Smooth muscle cell (in vitro differentiated cells): Measurements from ENCODE around the gene NHP2. TPM values are rescaled to one million over a fixed set of nuclear protein-coding genes. Genes with fewer than 3 reads are reported as not detected.

ENCODE experiments used
- DNase-seq: peaks from one replicate; lab custom pipeline; 2025; ENCODE audit not compliant: unreplicated experiment; lab: John Stamatoyannopoulos, UW
- H2AFZ ChIP-seq: fragments of 200-600 bp; sonication (generic); 2 replicates; pipeline ENCODE4 v1.6.0; 2016; ENCODE audit warnings: antibody characterized with exemption, low read depth, mild to moderate bottlenecking
- H3F3A ChIP-seq: fragments of 200-600 bp; sonication (generic); 2 replicates; pipeline ENCODE4 v1.6.0; 2017; ENCODE audit warnings: antibody characterized with exemption, low read depth
- H3K27ac ChIP-seq: fragments of 200-600 bp; sonication (generic); 2 replicates; pipeline ENCODE4 v1.5.1; 2016; ENCODE audit warnings: low read depth, mild to moderate bottlenecking
- H3K27me3 ChIP-seq: fragments of 200-600 bp; sonication (generic); 2 replicates; pipeline ENCODE4 v1.6.1; 2016; ENCODE audit warnings: low read depth, mild to moderate bottlenecking
- H3K36me3 ChIP-seq: fragments of 200-600 bp; sonication (generic); 2 replicates; pipeline ENCODE4 v1.5.1; 2016; ENCODE audit warnings: low read depth
- H3K4me1 ChIP-seq: fragments of 200-600 bp; sonication (generic); 2 replicates; pipeline ENCODE4 v1.5.1; 2016; ENCODE audit warnings: low read depth
- H3K4me2 ChIP-seq: fragments of 200-600 bp; sonication (generic); 2 replicates; pipeline ENCODE4 v1.6.0; 2016; ENCODE audit warnings: mild to moderate bottlenecking
- H3K4me3 ChIP-seq: fragments of 200-600 bp; sonication (generic); 2 replicates; pipeline ENCODE4 v1.5.1; 2016; ENCODE audit warnings: mild to moderate bottlenecking
- H3K79me2 ChIP-seq: fragments of 200-600 bp; sonication (generic); 2 replicates; pipeline ENCODE4 v1.6.0; 2016; ENCODE audit warnings: low read depth, mild to moderate bottlenecking
- H3K9ac ChIP-seq: fragments of 200-600 bp; sonication (generic); 2 replicates; pipeline ENCODE4 v1.6.0; 2016; ENCODE audit warnings: low read depth
- H3K9me3 ChIP-seq: fragments of 200-600 bp; sonication (generic); replicated peaks from 2 replicates; pipeline ENCODE4 v1.5.1; 2016; ENCODE audit warnings: low read depth
- H4K20me1 ChIP-seq: fragments of 200-600 bp; sonication (generic); 2 replicates; pipeline ENCODE4 v1.6.0; 2016; ENCODE audit warnings: low read depth
- WGBS: methylation state at CpG from one replicate; pipeline ENCODE4 v1.1.7; 2016; ENCODE audit warnings: low lambda C conversion rate; 5-methylcytosine and 5-hydroxymethylcytosine counted together
- polyA plus RNA-seq: library from polyadenylated mRNA; unstranded; fragments of >200 nt; fragmentation: Nextera tagmentation; extraction: Ambion mirVana; gene quantifications from 2 replicates; pipeline ENCODE4 v1.2.1, GENCODE V29; 2016
- total RNA-seq: library from RNA; depleted of rRNA; stranded (reverse); fragments of >200 nt; gene quantifications from 2 replicates; pipeline ENCODE4 v1.2.3, GENCODE V29; 2014
- TF ChIP-seq, protein P1 (sequence below): fragments of 200-600 bp; sonication (generic); IDR thresholded peaks from 2 replicates; pipeline ENCODE4 v1.5.1; 2017; ENCODE audit warnings: borderline replicate concordance, mild to moderate bottlenecking, antibody characterized with exemption; ENCODE audit not compliant: insufficient read depth, poor library complexity, severe bottlenecking

NHP2 gene
- total RNA-seq = 162 and 324 TPM in 2 replicates
- 166 and 167 TPM in 2 replicates for polyA plus RNA-seq

DNA sequence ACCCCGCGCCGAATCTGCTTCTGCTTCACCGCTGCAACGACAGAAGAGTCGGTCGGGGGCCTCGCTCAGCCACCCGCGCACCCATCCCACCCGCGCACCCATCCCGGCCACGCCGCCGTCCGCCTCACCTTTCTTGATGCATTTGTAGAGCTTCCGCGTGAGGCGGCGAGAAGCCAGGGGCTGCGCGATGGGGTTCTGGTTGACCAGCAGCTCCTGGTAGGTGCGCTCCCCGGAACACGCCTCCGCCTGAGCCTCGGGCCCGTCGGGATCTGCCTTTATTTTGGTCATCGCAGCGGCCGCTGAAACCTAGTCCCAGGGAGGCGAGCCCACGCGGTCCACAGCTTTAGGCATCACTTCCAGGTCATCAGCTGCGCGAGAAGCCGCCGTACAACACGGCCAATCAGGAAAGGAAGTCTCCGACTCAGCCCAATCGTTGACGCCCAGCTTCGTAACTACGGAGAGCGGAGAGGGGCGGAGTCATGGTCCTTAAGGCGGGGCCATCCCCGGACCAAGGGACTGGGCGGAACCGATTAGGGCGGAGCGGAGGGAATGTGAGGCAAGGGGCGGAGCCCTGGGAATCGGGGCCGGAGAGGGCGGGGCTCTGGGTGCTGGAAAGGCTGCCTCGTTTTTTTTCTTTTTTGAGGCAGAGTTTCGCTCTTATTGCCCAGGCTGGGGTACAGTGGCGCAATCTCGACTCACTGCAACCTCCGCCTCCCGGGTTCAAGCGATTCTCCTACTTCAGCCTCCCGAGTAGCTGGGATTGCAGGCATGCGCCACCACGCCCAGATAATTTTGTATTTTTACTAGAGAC, at the start of gene NHP2:
NHP2 (minus strand) TSS at position 356 of the 811 bp plus-strand sequence; CDS start at position 288, 68 bp downstream.
- Histone ChIP-seq H3K4me2 (peak within 1 kb of the TSS; percentile 98), H4K20me1 (no peaks in the 10 kb centered on the region), H3K27me3 (no peaks in the 10 kb centered on the region), H3K9ac (peak within 1 kb of the TSS; percentile 78), H3K36me3 (no peaks in the 10 kb centered on the region), H3K4me1 (peaks cover 9% of the 10 kb centered on the region), H3K4me3 (peak within 1 kb of the TSS; percentile 88), H3K79me2 (peaks cover 4% of the 10 kb centered on the region), H3K9me3 (no peaks in the 10 kb centered on the region), H3K27ac (peak within 1 kb of the TSS; percentile 62), H2AFZ (peak within 1 kb of the TSS; percentile 75), H3F3A (peaks cover 8% of the 10 kb centered on the region)
- DNase-seq = peak; percentile 86
- TF ChIP-seq, protein P1, sequence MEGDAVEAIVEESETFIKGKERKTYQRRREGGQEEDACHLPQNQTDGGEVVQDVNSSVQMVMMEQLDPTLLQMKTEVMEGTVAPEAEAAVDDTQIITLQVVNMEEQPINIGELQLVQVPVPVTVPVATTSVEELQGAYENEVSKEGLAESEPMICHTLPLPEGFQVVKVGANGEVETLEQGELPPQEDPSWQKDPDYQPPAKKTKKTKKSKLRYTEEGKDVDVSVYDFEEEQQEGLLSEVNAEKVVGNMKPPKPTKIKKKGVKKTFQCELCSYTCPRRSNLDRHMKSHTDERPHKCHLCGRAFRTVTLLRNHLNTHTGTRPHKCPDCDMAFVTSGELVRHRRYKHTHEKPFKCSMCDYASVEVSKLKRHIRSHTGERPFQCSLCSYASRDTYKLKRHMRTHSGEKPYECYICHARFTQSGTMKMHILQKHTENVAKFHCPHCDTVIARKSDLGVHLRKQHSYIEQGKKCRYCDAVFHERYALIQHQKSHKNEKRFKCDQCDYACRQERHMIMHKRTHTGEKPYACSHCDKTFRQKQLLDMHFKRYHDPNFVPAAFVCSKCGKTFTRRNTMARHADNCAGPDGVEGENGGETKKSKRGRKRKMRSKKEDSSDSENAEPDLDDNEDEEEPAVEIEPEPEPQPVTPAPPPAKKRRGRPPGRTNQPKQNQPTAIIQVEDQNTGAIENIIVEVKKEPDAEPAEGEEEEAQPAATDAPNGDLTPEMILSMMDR = no peak
- WGBS = 6% methylated on average over 66 of the region's 68 CpGs

DNA sequence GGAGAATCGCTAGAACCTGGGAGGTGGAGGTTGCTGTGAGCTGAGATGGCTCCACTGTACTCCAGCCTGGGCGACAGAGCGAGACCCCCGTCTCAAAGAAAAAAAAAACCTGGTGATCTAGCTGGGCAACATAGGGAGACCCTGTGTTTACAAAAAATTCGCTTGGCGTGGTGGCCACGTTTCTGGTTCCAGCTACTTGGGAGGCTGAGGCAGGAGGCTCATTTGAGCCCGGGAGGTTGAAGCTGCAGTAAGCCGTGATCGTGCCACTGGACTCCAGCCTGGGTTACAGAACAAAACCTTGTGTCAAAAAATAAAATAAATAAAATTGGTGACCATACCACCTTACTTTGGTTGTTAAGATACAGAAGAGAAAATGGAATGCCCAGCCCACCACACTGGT, 48.9 kb upstream of the NHP2 start:
- Histone ChIP-seq H3K79me2 (peaks cover 31% of the 10 kb centered on the region), H3F3A (peaks cover 9% of the 10 kb centered on the region), H3K4me2 (no peak overlapping the region), H3K4me1 (peaks cover 11% of the 10 kb centered on the region), H2AFZ (no peak overlapping the region), H3K9ac (no peak overlapping the region), H4K20me1 (peaks cover 24% of the 10 kb centered on the region), H3K4me3 (no peak overlapping the region), H3K27me3 (no peaks in the 10 kb centered on the region), H3K27ac (no peak overlapping the region), H3K36me3 (no peaks in the 10 kb centered on the region), H3K9me3 (no peaks in the 10 kb centered on the region)
- 93% methylated on average over 10 of the region's 10 CpGs for WGBS
- TF ChIP-seq, protein P1 = no peak
- DNase-seq = no peak

DNA sequence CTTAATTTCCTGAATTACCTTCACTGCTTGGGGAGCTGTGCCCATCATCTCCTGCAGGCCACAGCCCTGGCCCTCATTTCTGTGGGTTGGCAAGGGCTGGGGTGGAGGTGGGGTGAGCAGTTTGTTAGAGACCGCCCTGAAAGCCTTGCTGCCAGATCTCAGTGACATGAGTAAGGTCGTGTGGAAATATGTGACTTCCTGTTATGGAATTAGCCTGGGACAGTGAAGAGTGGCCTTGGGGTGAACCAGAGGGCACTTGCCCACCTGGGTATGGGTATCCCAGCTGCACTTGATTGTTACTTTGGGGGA, 48.2 kb upstream of the NHP2 start:
- H3K9me3 ChIP-seq = no peaks in the 10 kb centered on the region
- DNase-seq = no peak
- 53% methylated on average over 2 of the region's 2 CpGs for WGBS

More for the DNA sequence above, 48.2 kb upstream of the NHP2 start:
- Histone ChIP-seq H3K4me2 (no peak overlapping the region), H3K27me3 (no peaks in the 10 kb centered on the region), H3F3A (peaks cover 4% of the 10 kb centered on the region), H2AFZ (no peak overlapping the region), H3K36me3 (no peaks in the 10 kb centered on the region), H3K79me2 (peaks cover 24% of the 10 kb centered on the region), H3K9ac (no peak overlapping the region), H3K4me1 (peaks cover 11% of the 10 kb centered on the region), H3K27ac (no peak overlapping the region), H3K4me3 (no peak overlapping the region), H4K20me1 (peaks cover 18% of the 10 kb centered on the region)
- TF ChIP-seq, protein P1 = no peak
